T47D (cell line): ENCODE data around the gene PLEKHA6.

Experiments
- DNase-seq, 2 experiments: peaks; one replicate each; pipeline versions ENCODE4 v3.0.0 to v3.0.0-alpha.2; 2011 to 2012; ENCODE audit warnings: low read depth in 1 of 2, low spot score in 1 of 2
- JUND ChIP-seq: IDR thresholded peaks from 2 replicates; pipeline ENCODE4 v1.6.1; 2012; ENCODE audit warnings: low read depth
- in situ Hi-C: cut with HindIII; loops from 2 replicates; pipeline ENCODE4 v1.10.0; 2016; ENCODE audit warnings: low sequenced_read_pairs, low pct_unique_long_range_greater_than_20kb

The PLEKHA6 gene

GRCh38 chr1:204186597-204186996 is 173.1 kb downstream of the PLEKHA6 start:
- TF ChIP-seq JUND: no peak
- in situ Hi-C loops: no loop called here
- DNase-seq: no peak

- in situ Hi-C loops: no loop called here
- TF ChIP-seq JUND: no peak
- DNase-seq: no peak
Observed at GRCh38 chr1:204181116-204181515, 178.6 kb downstream of the PLEKHA6 start.

GRCh38 chr1:204180133-204180532 is 179.6 kb downstream of the PLEKHA6 start:
- no peak for TF ChIP-seq JUND
- in situ Hi-C loops: no loop called here
- DNase-seq: no peak

- DNase-seq: no peak
- in situ Hi-C loops: no loop called here
Observed at GRCh38 chr1:204178487-204179281, 181.0 kb downstream of the PLEKHA6 start.

GRCh38 chr1:204177133-204177532 is 182.6 kb downstream of the PLEKHA6 start:
- DNase-seq: no peak
- TF ChIP-seq JUND: no peak
- in situ Hi-C loops: no loop called here

More at GRCh38 chr1:204178487-204179281, 181.0 kb downstream of the PLEKHA6 start:
- no peak for TF ChIP-seq JUND

- DNase-seq: no peak
- TF ChIP-seq JUND: no peak
- in situ Hi-C loops: no loop called here
Observed at GRCh38 chr1:204176049-204176448, 183.7 kb downstream of the PLEKHA6 start.

GRCh38 chr1:204174958-204175357 is 184.8 kb downstream of the PLEKHA6 start:
- DNase-seq: no peak
- in situ Hi-C loops: no loop called here

GRCh38 chr1:204172404-204173029 is 187.2 kb downstream of the PLEKHA6 start:
- in situ Hi-C loops: no loop called here
- TF ChIP-seq JUND: no peak
- no peak for DNase-seq

More at GRCh38 chr1:204174958-204175357, 184.8 kb downstream of the PLEKHA6 start:
- TF ChIP-seq JUND: no peak

- peak in 1 of 2 experiments; percentile 74 for DNase-seq
- TF ChIP-seq JUND: no peak
- in situ Hi-C loops: no loop called here
Observed at GRCh38 chr1:204171751-204172178, 188.0 kb downstream of the PLEKHA6 start.

GRCh38 chr1:204170494-204171155 is 189.1 kb downstream of the PLEKHA6 start:
- TF ChIP-seq JUND: no peak
- DNase-seq: no peak
- in situ Hi-C loops: no loop called here

- no peak for DNase-seq
- in situ Hi-C loops: no loop called here
- no peak for TF ChIP-seq JUND
Observed at GRCh38 chr1:204169858-204170257, 189.9 kb downstream of the PLEKHA6 start.
